ENCODE data around the gene HIBADH. TPM values are rescaled to one million over a fixed set of nuclear protein-coding genes. Genes with fewer than 3 reads are reported as not detected.

The HIBADH gene
- polyA plus RNA-seq (2013, experiment 1 of 4), result 39.0 TPM
- 34.3 TPM for polyA plus RNA-seq (2013, experiment 2 of 4)
- polyA plus RNA-seq (2013, experiment 3 of 4), result 32.2 TPM
- 37.4 TPM for polyA plus RNA-seq (2013, experiment 4 of 4)

GRCh38 chr7:27662490-27663205 is at the start of gene HIBADH:
Gene HIBADH, minus strand, starts transcription at chr7:27662883. Its CDS starts 95 bp downstream, at chr7:27662788.
- Histone ChIP-seq H3K27ac (ENCODE audit: insufficient read depth, low read depth, low read length, poor library complexity, severe bottlenecking) (peak within 1 kb of the TSS; percentile 69), H3K4me1 (ENCODE audit: control insufficient read depth, insufficient read depth, low read length) (no peaks in the 10 kb centered on the region), H3K4me3 (ENCODE audit: insufficient read depth, low read depth, low read length) (peak within 1 kb of the TSS; percentile 93), H3K27me3 (ENCODE audit: control insufficient read depth, insufficient read depth, low read length, poor library complexity, severe bottlenecking) (no peaks in the 10 kb centered on the region), H3K36me3 (ENCODE audit: control insufficient read depth, insufficient read depth, low read length) (no peaks in the 10 kb centered on the region), H3K9me3 (ENCODE audit: control insufficient read depth, low read length) (no peaks in the 10 kb centered on the region)
- 0% methylated on average over 67 of the region's 67 CpGs for WGBS, 2 experiments

DNA sequence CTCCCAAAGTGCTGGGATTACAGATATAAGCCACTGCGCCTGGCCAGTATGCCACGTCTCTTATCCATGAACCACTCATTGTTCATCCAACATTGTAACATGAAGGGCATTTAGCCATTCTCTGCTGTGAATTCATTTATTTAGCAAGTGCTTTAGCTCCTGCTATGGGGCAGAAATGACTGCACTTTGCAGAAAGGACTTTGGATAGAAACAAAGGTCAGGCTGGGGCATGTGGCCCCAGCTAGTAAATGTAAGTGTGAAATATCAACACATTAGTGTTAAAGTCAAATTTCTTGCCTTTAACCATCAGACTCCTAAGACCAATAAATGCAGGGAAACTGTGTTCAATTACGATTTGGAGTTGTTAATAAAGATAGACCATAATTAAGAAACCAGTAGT is 49.5 kb upstream of the HIBADH start:
- no peak overlapping the region for H3K4me3 ChIP-seq (ENCODE audit: insufficient read depth, low read depth, low read length)
- H3K27ac ChIP-seq (ENCODE audit: insufficient read depth, low read depth, low read length, poor library complexity, severe bottlenecking), result no peak overlapping the region
- WGBS, 2 experiments, result 93 to 94% methylated on average over 2 to 3 of the region's 3 CpGs
- H3K9me3 ChIP-seq (ENCODE audit: control insufficient read depth, low read length), result no peaks in the 10 kb centered on the region
- H3K27me3 ChIP-seq (ENCODE audit: control insufficient read depth, insufficient read depth, low read length, poor library complexity, severe bottlenecking), result no peaks in the 10 kb centered on the region
- H3K4me1 ChIP-seq (ENCODE audit: control insufficient read depth, insufficient read depth, low read length), result no peaks in the 10 kb centered on the region
- no peaks in the 10 kb centered on the region for H3K36me3 ChIP-seq (ENCODE audit: control insufficient read depth, insufficient read depth, low read length)

DNA sequence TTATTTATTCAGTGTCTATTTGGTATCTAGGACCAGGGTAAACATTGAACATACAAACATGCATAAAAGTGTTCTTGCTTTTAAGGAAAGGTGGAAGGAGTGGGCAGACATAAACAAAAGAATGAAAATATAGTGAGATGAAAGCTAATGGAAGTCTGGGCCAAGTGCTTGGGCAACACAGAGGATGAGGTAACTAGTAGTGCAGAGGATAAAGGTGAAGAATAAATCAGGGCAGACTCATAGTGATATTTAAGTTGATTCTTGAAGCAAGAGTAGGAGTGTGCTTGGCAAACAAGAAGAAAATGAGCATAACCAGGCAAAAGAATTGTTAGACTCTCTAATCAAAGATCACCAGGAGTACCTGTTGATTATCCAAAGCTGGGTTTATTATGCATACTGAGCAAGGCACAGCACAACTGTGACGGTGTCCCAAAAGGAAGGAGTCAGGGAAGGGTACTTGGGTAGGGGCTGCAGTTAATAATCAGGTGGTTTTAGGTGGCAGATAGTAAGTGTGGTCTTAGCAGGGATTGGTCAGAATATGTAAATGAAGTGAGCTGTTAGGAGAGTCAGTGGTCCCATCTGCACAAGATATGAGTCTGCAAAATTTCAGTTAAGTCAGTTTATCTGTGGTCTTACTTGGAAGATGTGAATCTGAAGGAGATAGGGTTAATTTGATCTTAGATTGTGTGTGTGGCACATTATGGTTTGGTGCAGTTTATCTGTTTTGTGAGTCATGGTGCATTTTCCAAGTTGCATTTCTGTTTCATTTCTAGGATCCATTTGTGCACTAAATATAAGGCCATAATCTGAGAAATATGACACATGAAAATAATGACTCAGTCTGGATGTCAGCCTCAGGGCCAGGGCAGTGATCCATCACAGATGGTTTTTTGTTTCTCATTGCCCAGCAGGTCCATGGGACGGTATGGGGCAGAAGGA is 46.7 kb upstream of the HIBADH start:
- Histone ChIP-seq H3K27me3 (ENCODE audit: control insufficient read depth, insufficient read depth, low read length, poor library complexity, severe bottlenecking) (no peaks in the 10 kb centered on the region), H3K4me1 (ENCODE audit: control insufficient read depth, insufficient read depth, low read length) (no peaks in the 10 kb centered on the region), H3K36me3 (ENCODE audit: control insufficient read depth, insufficient read depth, low read length) (no peaks in the 10 kb centered on the region), H3K27ac (ENCODE audit: insufficient read depth, low read depth, low read length, poor library complexity, severe bottlenecking) (no peak overlapping the region), H3K9me3 (ENCODE audit: control insufficient read depth, low read length) (no peaks in the 10 kb centered on the region), H3K4me3 (ENCODE audit: insufficient read depth, low read depth, low read length) (no peak overlapping the region)
- WGBS, 2 experiments, result 94 to 96% methylated on average over 2 of the region's 2 CpGs

- 95% methylated on average over 5 of the region's 6 CpGs for WGBS, 2 experiments
- no peak overlapping the region for H3K27ac ChIP-seq (ENCODE audit: insufficient read depth, low read depth, low read length, poor library complexity, severe bottlenecking)
- H3K4me1 ChIP-seq (ENCODE audit: control insufficient read depth, insufficient read depth, low read length), result no peaks in the 10 kb centered on the region
- no peaks in the 10 kb centered on the region for H3K9me3 ChIP-seq (ENCODE audit: control insufficient read depth, low read length)
- no peak overlapping the region for H3K4me3 ChIP-seq (ENCODE audit: insufficient read depth, low read depth, low read length)
- H3K36me3 ChIP-seq (ENCODE audit: control insufficient read depth, insufficient read depth, low read length), result no peaks in the 10 kb centered on the region
- no peaks in the 10 kb centered on the region for H3K27me3 ChIP-seq (ENCODE audit: control insufficient read depth, insufficient read depth, low read length, poor library complexity, severe bottlenecking)
These were observed 45.8 kb upstream of the HIBADH start for GRCh38 chr7:27708485-27708884.

- Histone ChIP-seq H3K4me3 (ENCODE audit: insufficient read depth, low read depth, low read length) (no peak overlapping the region), H3K36me3 (ENCODE audit: control insufficient read depth, insufficient read depth, low read length) (no peaks in the 10 kb centered on the region), H3K9me3 (ENCODE audit: control insufficient read depth, low read length) (no peaks in the 10 kb centered on the region), H3K27me3 (ENCODE audit: control insufficient read depth, insufficient read depth, low read length, poor library complexity, severe bottlenecking) (no peaks in the 10 kb centered on the region), H3K4me1 (ENCODE audit: control insufficient read depth, insufficient read depth, low read length) (no peaks in the 10 kb centered on the region), H3K27ac (ENCODE audit: insufficient read depth, low read depth, low read length, poor library complexity, severe bottlenecking) (no peak overlapping the region)
- 92 to 97% methylated on average over 2 of the region's 2 CpGs for WGBS, 2 experiments
These were observed 42.5 kb upstream of the HIBADH start for GRCh38 chr7:27705200-27705594.

DNA sequence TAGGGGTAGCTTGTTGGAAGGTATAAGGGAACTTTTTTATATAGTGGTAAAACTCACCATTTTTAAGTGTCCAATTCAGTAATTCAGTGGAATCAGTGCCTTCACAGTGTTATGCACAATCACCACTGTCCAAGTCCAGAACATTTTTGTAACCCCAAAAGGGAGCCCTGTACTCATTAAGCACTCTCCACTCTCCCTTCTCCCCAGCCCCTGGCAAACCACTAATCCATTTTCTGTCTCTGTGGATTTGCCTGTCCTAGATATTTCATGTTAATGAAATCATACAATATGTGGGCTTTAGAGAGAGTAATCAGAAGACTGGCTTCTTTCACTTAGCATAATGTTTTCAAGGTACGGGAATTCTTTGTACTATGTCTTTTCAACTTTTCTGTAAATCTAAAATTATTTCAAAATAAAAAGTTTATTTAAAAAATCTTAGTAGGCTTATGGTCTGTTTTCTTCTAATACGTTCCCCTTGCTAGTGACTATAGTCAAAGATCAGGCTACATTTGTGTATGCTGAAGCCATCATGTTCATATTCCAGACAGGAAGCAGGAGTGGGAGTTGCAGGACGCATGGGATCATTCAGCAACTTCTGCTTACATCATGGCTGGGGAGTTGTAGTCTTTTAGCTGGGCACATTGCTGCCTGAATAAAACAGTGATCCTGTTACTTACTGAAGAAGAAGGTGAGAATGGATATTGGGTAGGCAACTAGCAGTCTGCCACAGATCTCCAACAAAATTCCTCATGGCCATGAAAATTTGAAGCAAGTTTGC is 41.9 kb upstream of the HIBADH start:
- H3K4me1 ChIP-seq (ENCODE audit: control insufficient read depth, insufficient read depth, low read length), result no peaks in the 10 kb centered on the region
- H3K36me3 ChIP-seq (ENCODE audit: control insufficient read depth, insufficient read depth, low read length), result no peaks in the 10 kb centered on the region
- no peaks in the 10 kb centered on the region for H3K9me3 ChIP-seq (ENCODE audit: control insufficient read depth, low read length)
- no peaks in the 10 kb centered on the region for H3K27me3 ChIP-seq (ENCODE audit: control insufficient read depth, insufficient read depth, low read length, poor library complexity, severe bottlenecking)
- no peak overlapping the region for H3K4me3 ChIP-seq (ENCODE audit: insufficient read depth, low read depth, low read length)
- no peak overlapping the region for H3K27ac ChIP-seq (ENCODE audit: insufficient read depth, low read depth, low read length, poor library complexity, severe bottlenecking)
- WGBS, 2 experiments, result 94 to 95% methylated on average over 2 of the region's 3 CpGs

GRCh38 chr7:27703181-27703580 is 40.5 kb upstream of the HIBADH start:
- 86% methylated on average over 1 of the region's 1 CpG; no CpG with 5 or more reads in 1 of the 2 experiments for whole genome bisulfite sequencing, 2 experiments
- no peaks in the 10 kb centered on the region for H3K27me3 ChIP-seq (ENCODE audit: control insufficient read depth, insufficient read depth, low read length, poor library complexity, severe bottlenecking)
- no peaks in the 10 kb centered on the region for H3K4me1 ChIP-seq (ENCODE audit: control insufficient read depth, insufficient read depth, low read length)
- H3K4me3 ChIP-seq (ENCODE audit: insufficient read depth, low read depth, low read length), result no peak overlapping the region
- H3K36me3 ChIP-seq (ENCODE audit: control insufficient read depth, insufficient read depth, low read length), result no peaks in the 10 kb centered on the region
- no peak overlapping the region for H3K27ac ChIP-seq (ENCODE audit: insufficient read depth, low read depth, low read length, poor library complexity, severe bottlenecking)
- no peaks in the 10 kb centered on the region for H3K9me3 ChIP-seq (ENCODE audit: control insufficient read depth, low read length)

GRCh38 chr7:27700501-27700900 is 37.8 kb upstream of the HIBADH start:
- no peaks in the 10 kb centered on the region for H3K9me3 ChIP-seq (ENCODE audit: control insufficient read depth, low read length)
- H3K27ac ChIP-seq (ENCODE audit: insufficient read depth, low read depth, low read length, poor library complexity, severe bottlenecking), result no peak overlapping the region
- H3K36me3 ChIP-seq (ENCODE audit: control insufficient read depth, insufficient read depth, low read length), result no peaks in the 10 kb centered on the region
- H3K4me1 ChIP-seq (ENCODE audit: control insufficient read depth, insufficient read depth, low read length), result no peaks in the 10 kb centered on the region
- WGBS, 2 experiments, result 93 to 95% methylated on average over 5 to 6 of the region's 6 CpGs
- H3K27me3 ChIP-seq (ENCODE audit: control insufficient read depth, insufficient read depth, low read length, poor library complexity, severe bottlenecking), result no peaks in the 10 kb centered on the region
- no peak overlapping the region for H3K4me3 ChIP-seq (ENCODE audit: insufficient read depth, low read depth, low read length)

GRCh38 chr7:27699751-27700150 is 37.1 kb upstream of the HIBADH start:
- no peak overlapping the region for H3K27ac ChIP-seq (ENCODE audit: insufficient read depth, low read depth, low read length, poor library complexity, severe bottlenecking)

More at GRCh38 chr7:27699751-27700150, 37.1 kb upstream of the HIBADH start:
- Histone ChIP-seq H3K4me3 (ENCODE audit: insufficient read depth, low read depth, low read length) (no peak overlapping the region), H3K4me1 (ENCODE audit: control insufficient read depth, insufficient read depth, low read length) (no peaks in the 10 kb centered on the region), H3K9me3 (ENCODE audit: control insufficient read depth, low read length) (no peaks in the 10 kb centered on the region), H3K27me3 (ENCODE audit: control insufficient read depth, insufficient read depth, low read length, poor library complexity, severe bottlenecking) (no peaks in the 10 kb centered on the region), H3K36me3 (ENCODE audit: control insufficient read depth, insufficient read depth, low read length) (no peaks in the 10 kb centered on the region)
- WGBS, 2 experiments, result 83 to 100% methylated on average over 1 to 2 of the region's 2 CpGs
